GM10266 (cell line): ENCODE measurements around the gene ESRRA.
A peak's percentile ranks its signal among the peaks of the same experiment; 100 is the strongest.

Experiments used
- DNase-seq: peaks from one replicate; pipeline ENCODE4 v3.0.0; 2012; ENCODE audit errors: extremely low spot score
- TF ChIP-seq, protein P1 (sequence below): IDR thresholded peaks from 2 replicates; pipeline ENCODE4 v1.5.1; 2012; ENCODE audit warnings: mild to moderate bottlenecking, low read depth; ENCODE audit not compliant: control insufficient read depth, insufficient read depth; ENCODE audit errors: missing control alignments

ESRRA gene

DNA sequence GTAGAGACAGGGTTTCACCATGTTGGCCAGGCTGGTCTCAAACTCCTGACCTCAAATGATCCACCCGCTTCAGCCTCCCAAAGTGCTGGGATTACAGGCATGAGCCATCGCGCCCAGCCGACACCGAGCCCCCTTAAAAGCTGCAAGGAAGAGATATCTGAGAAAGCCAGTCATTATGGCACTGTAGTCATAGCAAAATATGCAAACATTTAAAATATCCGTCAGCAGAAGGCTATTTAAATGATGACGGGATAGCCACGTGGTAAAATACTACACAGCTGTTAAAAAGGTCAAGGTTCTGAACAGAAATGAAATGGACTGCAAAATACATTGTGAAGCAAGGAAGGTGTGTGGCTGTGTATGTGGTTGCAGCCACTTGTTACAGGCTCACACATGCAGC is 28.2 kb downstream of the ESRRA start:
- no peak for DNase-seq
- TF ChIP-seq, protein P1, sequence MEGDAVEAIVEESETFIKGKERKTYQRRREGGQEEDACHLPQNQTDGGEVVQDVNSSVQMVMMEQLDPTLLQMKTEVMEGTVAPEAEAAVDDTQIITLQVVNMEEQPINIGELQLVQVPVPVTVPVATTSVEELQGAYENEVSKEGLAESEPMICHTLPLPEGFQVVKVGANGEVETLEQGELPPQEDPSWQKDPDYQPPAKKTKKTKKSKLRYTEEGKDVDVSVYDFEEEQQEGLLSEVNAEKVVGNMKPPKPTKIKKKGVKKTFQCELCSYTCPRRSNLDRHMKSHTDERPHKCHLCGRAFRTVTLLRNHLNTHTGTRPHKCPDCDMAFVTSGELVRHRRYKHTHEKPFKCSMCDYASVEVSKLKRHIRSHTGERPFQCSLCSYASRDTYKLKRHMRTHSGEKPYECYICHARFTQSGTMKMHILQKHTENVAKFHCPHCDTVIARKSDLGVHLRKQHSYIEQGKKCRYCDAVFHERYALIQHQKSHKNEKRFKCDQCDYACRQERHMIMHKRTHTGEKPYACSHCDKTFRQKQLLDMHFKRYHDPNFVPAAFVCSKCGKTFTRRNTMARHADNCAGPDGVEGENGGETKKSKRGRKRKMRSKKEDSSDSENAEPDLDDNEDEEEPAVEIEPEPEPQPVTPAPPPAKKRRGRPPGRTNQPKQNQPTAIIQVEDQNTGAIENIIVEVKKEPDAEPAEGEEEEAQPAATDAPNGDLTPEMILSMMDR, result no peak

DNA sequence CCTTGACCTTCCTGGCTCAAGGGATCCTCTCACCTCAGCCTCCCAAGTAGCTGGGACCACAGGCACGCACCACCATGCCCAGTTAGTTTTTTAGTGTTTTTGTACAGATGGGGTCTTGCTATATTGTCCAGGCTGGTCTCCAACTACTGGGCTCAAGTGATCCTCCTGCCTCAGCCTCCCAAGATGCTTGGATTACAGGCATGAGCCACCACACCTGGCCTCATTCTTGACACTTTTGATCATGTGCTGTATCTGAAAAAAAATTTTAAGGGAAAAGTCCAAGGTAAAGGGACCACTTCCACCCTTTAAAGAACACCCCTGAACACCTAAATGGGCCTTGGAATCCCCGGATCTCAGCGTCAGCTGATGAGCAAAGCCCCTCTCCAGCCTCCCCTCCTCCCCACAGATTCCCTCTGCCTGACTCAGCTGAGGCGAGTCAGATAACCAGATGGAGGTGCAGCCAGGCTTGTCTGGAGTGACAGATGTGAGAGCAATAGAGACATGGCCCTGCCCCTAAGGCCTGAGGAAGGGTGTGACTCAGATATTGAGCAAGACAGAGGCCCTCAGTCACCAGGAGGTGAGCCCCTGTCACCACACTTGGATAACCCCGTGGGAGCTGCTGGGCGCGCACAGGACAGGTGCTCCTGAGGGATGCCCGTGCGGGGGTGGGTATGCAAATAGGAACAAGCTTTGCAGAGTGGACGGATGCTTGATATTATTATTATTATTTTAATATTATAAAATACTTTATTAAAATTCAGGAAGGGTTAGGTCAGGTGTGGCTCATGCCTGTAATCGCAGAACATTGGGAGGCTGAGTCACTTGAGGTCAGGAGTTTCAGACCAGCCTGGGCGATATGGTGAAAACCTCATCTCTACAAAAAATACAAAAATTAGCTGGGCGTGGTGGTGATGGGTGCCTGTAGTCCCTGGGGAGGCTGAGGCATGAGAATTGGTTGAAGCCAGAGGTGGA is 29.7 kb downstream of the ESRRA start:
- DNase-seq, result peak; percentile 85
- TF ChIP-seq, protein P1, result peak; percentile 19

DNA sequence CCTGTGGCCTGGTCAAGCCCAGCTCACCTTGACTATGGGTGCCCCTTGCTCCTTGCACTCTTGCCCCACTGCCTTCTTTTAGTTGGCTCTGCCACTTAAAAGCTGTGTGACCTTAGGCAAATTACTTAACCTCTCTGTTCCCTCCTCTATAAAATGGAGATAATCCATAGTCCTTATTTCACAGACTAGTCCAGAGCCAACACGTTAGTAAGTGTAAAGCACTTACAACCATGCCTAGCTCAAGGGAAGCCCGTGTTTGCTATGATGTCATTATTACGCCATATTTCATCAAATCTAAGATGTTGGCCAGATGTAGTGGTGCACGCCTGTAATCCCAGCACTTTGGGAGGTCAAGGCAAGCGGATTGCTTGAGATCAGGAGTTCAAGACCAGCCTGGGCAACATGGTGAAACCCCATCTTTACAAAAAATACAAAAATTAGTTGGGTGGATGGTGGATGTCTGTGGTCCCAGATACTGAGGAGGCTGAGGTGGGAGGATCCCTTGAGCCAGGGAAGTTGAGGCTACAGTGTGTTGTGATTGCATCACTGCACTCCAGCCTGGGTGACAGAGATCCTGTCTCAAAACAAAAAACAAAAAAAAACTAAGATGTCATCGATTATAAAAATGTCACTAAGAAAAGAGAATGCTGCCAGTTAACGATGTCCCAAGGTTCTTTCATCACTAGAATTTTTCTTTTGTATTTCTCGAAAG is 32.4 kb downstream of the ESRRA start:
- DNase-seq, result no peak
- TF ChIP-seq, protein P1, result no peak

DNA sequence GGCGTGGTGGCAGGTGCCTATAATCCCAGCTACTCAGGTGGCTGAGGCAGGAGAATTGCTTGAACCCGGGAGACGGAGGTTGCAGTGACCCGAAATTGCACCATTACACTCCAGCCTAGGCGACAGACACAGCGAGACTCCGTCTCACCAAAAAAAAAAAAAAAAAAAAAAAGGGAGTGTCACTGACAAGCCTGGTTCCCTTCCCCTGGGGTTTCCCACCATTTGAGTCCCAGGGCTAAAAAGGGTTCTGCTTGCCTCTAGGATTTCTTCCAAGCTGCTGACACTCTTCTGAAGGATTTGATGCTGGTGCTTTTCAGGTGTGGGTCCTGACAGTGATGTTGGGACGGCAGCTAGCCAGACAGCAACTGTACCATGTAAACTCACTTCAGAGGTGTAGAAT is 33.4 kb downstream of the ESRRA start:
- TF ChIP-seq, protein P1, result no peak
- DNase-seq, result no peak

DNA sequence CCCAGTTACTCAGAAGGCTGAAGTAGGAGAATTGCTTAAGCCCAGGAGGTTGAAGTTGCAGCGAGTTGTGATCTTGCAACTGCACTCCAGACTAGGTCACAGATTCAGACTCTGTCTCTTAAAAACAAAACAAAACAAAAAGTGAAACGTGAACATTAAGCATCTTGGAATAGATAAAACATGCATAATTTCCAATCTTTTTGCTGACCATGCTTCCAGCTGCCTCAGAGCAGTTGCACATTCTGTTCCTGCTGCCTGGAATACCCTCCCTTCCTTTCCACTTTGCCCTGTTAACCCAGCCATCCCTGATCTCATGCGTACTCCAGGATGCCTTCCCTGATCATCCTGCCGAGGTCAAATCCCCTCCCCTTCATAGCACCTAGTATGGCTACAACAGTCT is 34.0 kb downstream of the ESRRA start:
- no peak for DNase-seq
- TF ChIP-seq, protein P1, result no peak

DNA sequence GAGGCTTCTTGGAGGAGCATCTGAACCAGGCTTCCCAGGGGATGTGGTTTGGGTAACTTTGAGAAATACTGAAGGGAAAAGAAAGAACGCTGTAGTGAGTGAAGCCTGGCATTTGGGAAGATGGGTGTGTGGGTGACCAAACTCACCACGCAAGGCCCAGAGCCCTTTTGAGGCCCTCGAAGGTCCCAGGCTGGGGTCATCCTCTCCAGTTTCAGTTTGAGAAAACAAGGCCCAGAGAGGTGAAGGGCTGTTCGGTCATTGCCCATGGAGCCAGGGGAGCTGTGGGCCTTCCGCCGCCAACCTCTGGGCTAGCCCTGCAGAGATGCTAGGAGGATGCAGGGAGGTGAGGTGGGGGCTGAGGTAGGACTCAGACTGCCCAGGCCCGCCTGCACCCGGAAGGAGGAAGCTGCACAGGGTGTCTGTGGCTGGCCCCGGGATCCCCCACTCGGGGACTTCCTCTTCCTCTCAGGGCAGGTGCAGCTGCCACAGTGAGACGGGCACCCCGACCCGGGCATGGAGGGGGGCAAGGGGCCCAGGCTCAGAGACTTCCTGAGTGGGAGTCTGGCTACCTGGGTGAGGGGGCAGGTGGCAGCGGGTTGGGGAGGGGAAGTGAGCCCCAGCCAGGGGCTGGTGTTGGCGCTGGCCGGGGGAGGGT is 34.6 kb downstream of the ESRRA start, which contains the start of gene CCDC88B:
Gene CCDC88B (plus strand): TSS at position 451 of the 655 bp plus-strand sequence. CDS start 63 bp downstream, at position 514.
- DNase-seq, result peak; percentile 89
- TF ChIP-seq, protein P1, result no peak
